ENCODE results near the gene MICU1.

Gene MICU1

GRCh38 chr10:72515455-72515854 lies 110.4 kb downstream of the MICU1 start:
- no peak overlapping the region for H3K9ac ChIP-seq (ENCODE audit: low read depth, low read length)
- H3K27me3 ChIP-seq (ENCODE audit: insufficient read depth, low read length) = no peaks in the 10 kb centered on the region
- H3K9me3 ChIP-seq (ENCODE audit: insufficient read depth, low read depth, low read length) = no peaks in the 10 kb centered on the region
- H3K36me3 ChIP-seq (ENCODE audit: insufficient read depth, low read depth, low read length) = no peaks in the 10 kb centered on the region
- H3K4me3 ChIP-seq (ENCODE audit: low read length) = no peak overlapping the region
- no peaks in the 10 kb centered on the region for H3K4me1 ChIP-seq (ENCODE audit: insufficient read depth, low read length)
- no peak overlapping the region for H3K27ac ChIP-seq (ENCODE audit: low read length)

GRCh38 chr10:72513910-72514309 lies 112.0 kb downstream of the MICU1 start:
- Histone ChIP-seq H3K4me3 (ENCODE audit: low read length) (no peak overlapping the region), H3K9ac (ENCODE audit: low read depth, low read length) (no peak overlapping the region), H3K27ac (ENCODE audit: low read length) (no peak overlapping the region), H3K9me3 (ENCODE audit: insufficient read depth, low read depth, low read length) (no peaks in the 10 kb centered on the region), H3K4me1 (ENCODE audit: insufficient read depth, low read length) (no peaks in the 10 kb centered on the region), H3K36me3 (ENCODE audit: insufficient read depth, low read depth, low read length) (no peaks in the 10 kb centered on the region), H3K27me3 (ENCODE audit: insufficient read depth, low read length) (no peaks in the 10 kb centered on the region)

DNA sequence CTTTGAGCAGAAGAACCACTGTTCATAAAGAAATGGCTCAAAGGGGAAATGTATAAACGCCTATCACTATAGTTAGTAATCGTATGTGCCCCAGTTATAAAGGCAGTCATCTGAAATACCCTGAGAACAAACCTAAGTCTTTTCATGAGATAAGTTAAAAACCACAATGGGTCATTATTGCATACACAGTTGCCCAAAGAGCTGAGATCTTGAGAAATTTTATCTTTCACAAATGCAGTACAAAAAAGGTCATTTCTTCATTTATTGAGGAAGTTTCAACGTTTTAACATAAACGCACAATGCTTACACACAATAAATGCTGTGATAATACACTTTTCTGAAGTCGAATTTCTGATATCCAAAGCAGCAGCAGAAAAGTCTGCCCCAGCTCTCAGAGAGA lies 114.4 kb downstream of the MICU1 start:
- H3K27ac ChIP-seq (ENCODE audit: low read length) = no peak overlapping the region
- H3K4me3 ChIP-seq (ENCODE audit: low read length) = no peak overlapping the region
- no peak overlapping the region for H3K9ac ChIP-seq (ENCODE audit: low read depth, low read length)
- no peaks in the 10 kb centered on the region for H3K4me1 ChIP-seq (ENCODE audit: insufficient read depth, low read length)
- no peaks in the 10 kb centered on the region for H3K36me3 ChIP-seq (ENCODE audit: insufficient read depth, low read depth, low read length)
- H3K27me3 ChIP-seq (ENCODE audit: insufficient read depth, low read length) = no peaks in the 10 kb centered on the region
- H3K9me3 ChIP-seq (ENCODE audit: insufficient read depth, low read depth, low read length) = no peaks in the 10 kb centered on the region

DNA sequence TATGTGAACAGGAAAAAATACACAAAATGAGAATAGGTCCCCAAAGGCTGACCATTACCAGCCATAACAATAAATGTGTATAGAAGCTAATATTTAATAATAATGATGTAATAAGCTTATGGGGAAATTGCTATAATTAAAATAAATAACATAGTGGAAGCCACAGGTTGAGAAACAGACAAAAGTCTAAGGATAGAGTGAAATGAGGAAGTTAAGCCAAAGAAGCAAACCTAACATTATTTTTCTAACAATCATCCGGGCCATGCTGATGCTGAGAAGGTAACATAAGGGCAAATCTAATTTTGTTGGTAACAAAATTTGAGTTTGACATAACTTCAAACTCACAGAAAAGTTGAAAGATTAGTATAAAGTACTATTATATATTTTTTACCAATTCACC lies 115.9 kb downstream of the MICU1 start:
- Histone ChIP-seq H3K4me1 (ENCODE audit: insufficient read depth, low read length) (no peaks in the 10 kb centered on the region), H3K9me3 (ENCODE audit: insufficient read depth, low read depth, low read length) (no peaks in the 10 kb centered on the region), H3K4me3 (ENCODE audit: low read length) (no peak overlapping the region), H3K27ac (ENCODE audit: low read length) (no peak overlapping the region), H3K27me3 (ENCODE audit: insufficient read depth, low read length) (no peaks in the 10 kb centered on the region), H3K9ac (ENCODE audit: low read depth, low read length) (no peak overlapping the region), H3K36me3 (ENCODE audit: insufficient read depth, low read depth, low read length) (no peaks in the 10 kb centered on the region)

GRCh38 chr10:72509206-72509799 lies 116.6 kb downstream of the MICU1 start:
- Histone ChIP-seq H3K27me3 (ENCODE audit: insufficient read depth, low read length) (no peaks in the 10 kb centered on the region), H3K9ac (ENCODE audit: low read depth, low read length) (no peak overlapping the region), H3K4me3 (ENCODE audit: low read length) (no peak overlapping the region), H3K36me3 (ENCODE audit: insufficient read depth, low read depth, low read length) (no peaks in the 10 kb centered on the region), H3K9me3 (ENCODE audit: insufficient read depth, low read depth, low read length) (peaks cover under 1% of the 10 kb centered on the region; the same call in 1 of the 2 replicates), H3K27ac (ENCODE audit: low read length) (no peak overlapping the region), H3K4me1 (ENCODE audit: insufficient read depth, low read length) (no peaks in the 10 kb centered on the region)

DNA sequence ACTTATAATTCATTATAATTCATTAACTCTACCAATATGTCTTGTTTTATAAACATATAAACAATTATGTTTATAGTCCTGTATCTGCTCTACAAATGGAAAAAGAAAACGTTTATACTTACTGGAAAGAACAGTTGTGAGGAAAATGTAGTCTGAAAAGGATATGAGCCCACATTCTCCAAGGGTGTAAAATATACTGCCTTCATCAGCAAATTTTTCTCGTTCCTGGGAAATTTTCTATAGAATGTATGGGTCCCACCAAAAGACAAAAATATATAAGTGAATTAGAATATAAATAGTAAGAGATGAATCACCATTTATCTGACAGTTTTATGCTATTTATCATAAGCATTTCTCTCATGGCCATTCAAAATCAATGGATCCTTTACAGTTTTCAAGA lies 117.8 kb downstream of the MICU1 start:
- Histone ChIP-seq H3K9ac (ENCODE audit: low read depth, low read length) (no peak overlapping the region), H3K4me3 (ENCODE audit: low read length) (no peak overlapping the region), H3K9me3 (ENCODE audit: insufficient read depth, low read depth, low read length) (peaks cover 5% of the 10 kb centered on the region; the same call in 1 of the 2 replicates), H3K36me3 (ENCODE audit: insufficient read depth, low read depth, low read length) (no peaks in the 10 kb centered on the region), H3K4me1 (ENCODE audit: insufficient read depth, low read length) (no peaks in the 10 kb centered on the region), H3K27ac (ENCODE audit: low read length) (no peak overlapping the region), H3K27me3 (ENCODE audit: insufficient read depth, low read length) (no peaks in the 10 kb centered on the region)

DNA sequence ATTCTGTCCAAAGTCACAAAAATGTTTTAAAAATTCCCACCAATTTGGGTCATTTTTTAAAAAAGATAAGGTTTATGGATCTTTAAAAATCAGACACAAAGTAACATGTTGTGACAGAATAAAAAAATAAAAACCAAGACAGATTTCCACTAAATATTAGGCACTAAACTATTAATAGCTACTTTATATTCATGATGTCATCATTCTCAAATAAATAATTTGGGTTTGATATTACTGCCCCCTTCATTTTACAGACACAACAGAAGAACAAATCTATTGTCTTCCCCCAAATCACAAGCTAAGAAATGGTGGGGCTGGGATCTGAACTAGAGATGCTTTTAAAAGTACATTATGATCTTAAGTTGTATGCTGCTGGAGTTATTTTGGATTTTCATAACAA lies 119.4 kb downstream of the MICU1 start:
- H3K4me3 ChIP-seq (ENCODE audit: low read length) = no peak overlapping the region

DNA sequence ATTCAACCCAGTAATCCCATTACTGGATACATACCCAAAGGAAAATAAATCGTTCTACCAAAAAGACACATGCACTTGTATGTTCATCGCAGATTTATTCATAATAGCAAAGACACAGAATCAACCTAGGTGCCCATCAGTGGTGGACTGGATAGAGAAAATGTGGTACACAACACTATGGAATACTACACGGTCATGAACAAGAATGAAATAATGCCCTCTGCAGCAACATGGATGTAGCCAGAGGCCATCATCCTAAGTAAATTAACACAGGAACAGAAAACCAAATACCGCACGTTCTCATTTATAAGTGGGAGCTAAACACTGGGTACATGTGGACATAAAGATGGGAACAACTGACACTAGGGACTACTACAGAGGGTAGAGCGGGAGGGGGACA lies 120.4 kb downstream of the MICU1 start:
- Histone ChIP-seq H3K9ac (ENCODE audit: low read depth, low read length) (no peak overlapping the region), H3K36me3 (ENCODE audit: insufficient read depth, low read depth, low read length) (no peaks in the 10 kb centered on the region), H3K27me3 (ENCODE audit: insufficient read depth, low read length) (no peaks in the 10 kb centered on the region), H3K9me3 (ENCODE audit: insufficient read depth, low read depth, low read length) (peaks cover 5% of the 10 kb centered on the region; the same call in 1 of the 2 replicates), H3K4me1 (ENCODE audit: insufficient read depth, low read length) (no peaks in the 10 kb centered on the region), H3K27ac (ENCODE audit: low read length) (no peak overlapping the region), H3K4me3 (ENCODE audit: low read length) (no peak overlapping the region)

More for the DNA sequence above, 119.4 kb downstream of the MICU1 start:
- no peaks in the 10 kb centered on the region for H3K36me3 ChIP-seq (ENCODE audit: insufficient read depth, low read depth, low read length)
- no peaks in the 10 kb centered on the region for H3K27me3 ChIP-seq (ENCODE audit: insufficient read depth, low read length)
- H3K9me3 ChIP-seq (ENCODE audit: insufficient read depth, low read depth, low read length) = peaks cover 5% of the 10 kb centered on the region; the same call in 1 of the 2 replicates
- H3K27ac ChIP-seq (ENCODE audit: low read length) = no peak overlapping the region
- no peak overlapping the region for H3K9ac ChIP-seq (ENCODE audit: low read depth, low read length)
- H3K4me1 ChIP-seq (ENCODE audit: insufficient read depth, low read length) = no peaks in the 10 kb centered on the region

DNA sequence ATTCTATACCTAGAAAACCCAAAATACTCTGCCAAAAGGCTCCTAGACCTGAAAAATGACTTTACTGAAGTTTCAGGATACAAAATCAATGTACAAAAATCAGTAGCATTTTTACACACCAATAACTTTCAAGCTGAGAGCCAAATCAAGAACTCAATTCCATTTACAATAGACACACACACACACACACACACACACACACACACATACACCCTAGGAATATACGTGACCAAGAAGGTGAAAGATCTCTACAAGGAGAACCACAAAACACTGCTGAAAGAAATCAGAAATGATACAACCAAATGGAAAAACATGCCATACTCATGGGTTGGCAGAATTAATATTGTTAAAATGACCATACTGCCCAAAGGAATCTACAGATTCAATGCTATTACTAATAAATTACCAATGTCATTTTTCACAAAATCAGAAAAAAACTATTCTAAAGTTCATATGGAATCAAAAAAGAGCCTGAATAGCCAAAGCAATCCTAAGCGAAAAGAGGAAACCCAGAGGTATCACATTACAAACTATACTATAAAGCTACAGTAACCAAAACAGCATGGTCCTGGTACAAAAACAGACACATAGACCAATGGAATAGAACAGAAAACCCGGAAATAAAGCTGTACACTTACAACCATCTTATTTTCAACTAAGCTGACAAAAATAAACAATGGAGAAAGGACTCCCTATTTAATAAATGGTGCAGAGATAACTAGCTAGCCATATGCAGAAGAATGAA lies 122.0 kb downstream of the MICU1 start:
- H3K4me1 ChIP-seq (ENCODE audit: insufficient read depth, low read length) = no peaks in the 10 kb centered on the region
- H3K4me3 ChIP-seq (ENCODE audit: low read length) = no peak overlapping the region
- no peak overlapping the region for H3K9ac ChIP-seq (ENCODE audit: low read depth, low read length)
- H3K9me3 ChIP-seq (ENCODE audit: insufficient read depth, low read depth, low read length) = peaks cover 5% of the 10 kb centered on the region; the same call in 1 of the 2 replicates
- no peaks in the 10 kb centered on the region for H3K27me3 ChIP-seq (ENCODE audit: insufficient read depth, low read length)
- H3K36me3 ChIP-seq (ENCODE audit: insufficient read depth, low read depth, low read length) = no peaks in the 10 kb centered on the region
- H3K27ac ChIP-seq (ENCODE audit: low read length) = no peak overlapping the region

DNA sequence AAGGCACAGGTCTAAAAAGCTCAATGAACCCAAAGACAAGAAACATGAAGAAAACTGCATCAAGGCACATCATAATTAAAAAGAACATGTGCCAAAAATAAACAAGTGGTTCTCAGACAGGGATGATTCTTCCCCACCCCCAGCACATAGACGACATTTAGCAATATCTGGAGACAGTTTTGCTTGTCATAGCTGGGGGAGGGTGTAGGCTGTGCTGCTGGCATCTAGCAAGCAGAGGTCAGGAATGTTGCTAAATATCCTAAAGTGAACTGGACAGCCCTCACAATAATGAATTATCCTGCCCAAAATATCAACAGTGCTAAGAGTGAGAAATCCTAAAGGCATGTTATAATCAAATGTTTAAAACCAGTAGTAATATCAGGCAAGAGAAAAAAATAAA lies 122.6 kb downstream of the MICU1 start:
- H3K36me3 ChIP-seq (ENCODE audit: insufficient read depth, low read depth, low read length) = no peaks in the 10 kb centered on the region
- H3K4me3 ChIP-seq (ENCODE audit: low read length) = no peak overlapping the region
- H3K27me3 ChIP-seq (ENCODE audit: insufficient read depth, low read length) = no peaks in the 10 kb centered on the region
- peaks cover 5% of the 10 kb centered on the region; the same call in 1 of the 2 replicates for H3K9me3 ChIP-seq (ENCODE audit: insufficient read depth, low read depth, low read length)
- H3K9ac ChIP-seq (ENCODE audit: low read depth, low read length) = no peak overlapping the region
- H3K27ac ChIP-seq (ENCODE audit: low read length) = no peak overlapping the region
- no peaks in the 10 kb centered on the region for H3K4me1 ChIP-seq (ENCODE audit: insufficient read depth, low read length)

- Histone ChIP-seq H3K36me3 (ENCODE audit: insufficient read depth, low read depth, low read length) (no peaks in the 10 kb centered on the region), H3K4me3 (ENCODE audit: low read length) (no peak overlapping the region), H3K9ac (ENCODE audit: low read depth, low read length) (no peak overlapping the region), H3K4me1 (ENCODE audit: insufficient read depth, low read length) (no peaks in the 10 kb centered on the region), H3K27me3 (ENCODE audit: insufficient read depth, low read length) (no peaks in the 10 kb centered on the region), H3K9me3 (ENCODE audit: insufficient read depth, low read depth, low read length) (peaks cover 5% of the 10 kb centered on the region; the same call in 1 of the 2 replicates), H3K27ac (ENCODE audit: low read length) (no peak overlapping the region)
Measured at GRCh38 chr10:72502581-72502980, 123.3 kb downstream of the MICU1 start.

DNA sequence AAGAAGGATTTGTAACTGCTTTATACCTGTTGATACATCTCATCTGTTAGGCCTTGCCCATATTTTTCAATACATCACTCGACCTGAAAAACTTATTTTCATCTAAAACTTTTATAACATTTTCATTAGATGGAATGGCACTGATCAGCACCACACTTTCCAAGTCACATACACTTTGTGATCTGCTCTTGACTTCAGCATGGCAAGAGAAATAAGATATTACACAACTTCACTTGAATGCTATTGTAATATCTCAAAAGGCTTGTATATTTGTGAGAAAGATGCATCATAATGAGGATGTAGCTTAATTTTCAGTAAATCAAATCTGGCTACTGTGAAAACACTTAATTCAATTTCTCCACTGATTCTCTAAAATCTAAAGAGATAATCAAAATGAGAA lies 126.2 kb downstream of the MICU1 start:
- Histone ChIP-seq H3K9ac (ENCODE audit: low read depth, low read length) (no peak overlapping the region), H3K9me3 (ENCODE audit: insufficient read depth, low read depth, low read length) (peaks cover 5% of the 10 kb centered on the region; the same call in 1 of the 2 replicates), H3K4me3 (ENCODE audit: low read length) (no peak overlapping the region), H3K4me1 (ENCODE audit: insufficient read depth, low read length) (no peaks in the 10 kb centered on the region), H3K27ac (ENCODE audit: low read length) (no peak overlapping the region), H3K27me3 (ENCODE audit: insufficient read depth, low read length) (no peaks in the 10 kb centered on the region), H3K36me3 (ENCODE audit: insufficient read depth, low read depth, low read length) (no peaks in the 10 kb centered on the region)
